Transverse colon (tissue), 4 donors: Measurements from ENCODE around the gene XRCC4. TPM values are rescaled to one million over a fixed set of nuclear protein-coding genes. Genes with fewer than 3 reads are reported as not detected.
"Not testable (repeated sequence)": the region's sequence is repeated elsewhere in the genome, so short reads cannot be mapped to it uniquely, and the experiment has no call there.

ENCODE experiments used
- DNase-seq: peaks from one replicate; pipeline ENCODE4 v3.0.0-alpha.2; 2019
- H3K27ac ChIP-seq, 4 donors: fragments of 200-600 bp; sonication (generic); 2 replicates each; pipeline ENCODE4 v1.5.1; 2016 to 2018; ENCODE audit warnings: inconsistent platforms in 4 of 4
- H3K27me3 ChIP-seq: fragments of 200-600 bp; sonication (generic); 2 replicates; pipeline ENCODE4 v1.5.1; 2017; ENCODE audit warnings: inconsistent platforms
- H3K36me3 ChIP-seq, 4 donors: fragments of 200-600 bp; sonication (generic); 2 replicates each; pipeline ENCODE4 v1.5.1; 2017 to 2019; ENCODE audit warnings: inconsistent platforms in 4 of 4
- H3K4me1 ChIP-seq, 4 donors: fragments of 200-600 bp; sonication (generic); 2 replicates each; pipeline ENCODE4 v1.5.1; 2017 to 2020; ENCODE audit warnings: inconsistent platforms in 4 of 4
- H3K4me3 ChIP-seq, 4 donors: fragments of 200-600 bp; sonication (generic); 1 replicate in 1 of 4; 2 replicates in 3 of 4; pipeline versions ENCODE4 v1.5.1 to v1.6.1; 2017 to 2019; ENCODE audit warnings: inconsistent platforms in 4 of 4
- H3K9me3 ChIP-seq, 2 donors: fragments of 200-600 bp; sonication (generic); 2 replicates each; pipeline ENCODE4 v1.5.1; 2017 to 2019; ENCODE audit warnings: inconsistent platforms in 2 of 2
- EP300 ChIP-seq: sonication (generic); formaldehyde crosslinking; IDR thresholded peaks from one replicate; pipeline ENCODE4 v1.6.1; 2017; ENCODE audit warnings: antibody characterized with exemption, low read depth
- POLR2A ChIP-seq: fragments of 450-650 bp; IDR thresholded peaks from one replicate; pipeline ENCODE4 v1.6.1; 2016; ENCODE audit warnings: antibody characterized with exemption, mild to moderate bottlenecking, moderate library complexity
- POLR2AphosphoS5 ChIP-seq, 3 donors: sonication (generic); formaldehyde crosslinking; IDR thresholded peaks; one replicate each; pipeline ENCODE4 v1.6.1; 2016; ENCODE audit warnings: antibody characterized with exemption in 3 of 3
- WGBS, 2 donors: methylation state at CpG; one replicate each; pipeline ENCODE4 v1.1.5; 2018; ENCODE audit warnings: low coverage in 1 of 2; 5-methylcytosine and 5-hydroxymethylcytosine counted together
- in situ Hi-C, 4 donors: fragments of 200-750 bp; cut with MboI; loops; one replicate each; pipeline versions ENCODE4 v1.15.0 to v1.15.1; 2017; ENCODE audit warnings: low sequenced_read_pairs in 3 of 4, low pct_ligation_motif_present in 1 of 4, low pct_unique_long_range_greater_than_20kb in 1 of 4
- intact Hi-C: fragments of 100-400 bp; cut with DNase I; formaldehyde crosslinking; loops from one replicate; pipeline ENCODE4 v1.15.1; 2023; ENCODE audit warnings: low total_unique reads
- total RNA-seq, 4 donors: library from RNA; depleted of rRNA; stranded (reverse); fragments of >200 nt; gene quantifications; one replicate each; pipeline ENCODE4 v1.1.0, GENCODE V29; 2016
- TF ChIP-seq, protein P1 (sequence below), 5 experiments: fragments of 200-600 bp in 3 of 5; fragments of 450-650 bp in 2 of 5; sonication (generic) in 3 of 5; IDR thresholded peaks; 1 replicate in 2 of 5; 2 replicates in 3 of 5; pipeline ENCODE4 v1.5.1; 2016 to 2017; ENCODE audit warnings: antibody characterized with exemption in 5 of 5, inconsistent platforms in 3 of 5, mild to moderate bottlenecking in 2 of 5, moderate library complexity in 1 of 5

XRCC4 gene
- total RNA-seq, 4 donors from 2014 or later: 0.60 to 8.1 (median 7.3) TPM; not detected in 1

DNA sequence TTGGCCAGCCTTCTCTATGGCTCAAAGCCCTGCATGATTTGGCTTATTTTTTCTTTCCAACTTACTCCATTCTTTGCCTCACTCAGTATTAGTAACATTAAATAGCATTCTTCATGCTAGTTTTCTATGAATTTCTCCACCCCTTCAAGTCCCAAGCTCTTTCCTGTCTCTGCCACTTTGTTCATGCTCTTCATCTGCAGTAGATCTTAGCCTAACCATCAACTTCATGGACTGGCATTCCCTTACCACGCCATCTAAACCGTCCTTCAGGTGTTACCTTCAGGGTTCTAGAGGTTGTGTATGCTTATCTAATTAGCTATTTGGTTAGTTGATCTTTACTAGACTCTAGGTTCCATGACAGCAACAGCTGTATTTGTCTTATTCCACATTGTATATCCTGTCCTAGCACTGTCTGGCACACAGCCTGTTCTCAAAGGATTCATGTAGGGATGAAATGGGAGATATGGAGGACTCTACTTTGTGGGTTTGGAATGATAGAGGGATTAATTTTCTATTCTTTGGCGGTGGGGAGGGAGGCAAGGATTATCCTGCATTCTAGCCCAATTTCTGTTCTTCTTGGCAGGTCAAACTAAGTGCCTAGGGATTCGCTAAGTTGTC lies 26.5 kb upstream of the XRCC4 start:
- intact Hi-C loops: no loop called here
- Histone ChIP-seq H3K4me3 (no peak overlapping the region), H3K27me3 (no peaks in the 10 kb centered on the region), H3K36me3 (peaks cover 0 to 8% (median 0%) of the 10 kb centered on the region in 4 donors), H3K9me3 (no peaks in the 10 kb centered on the region), H3K4me1 (no peaks in the 10 kb centered on the region), H3K27ac (no peak overlapping the region)
- TF ChIP-seq POLR2AphosphoS5 (IDR thresholded peaks at IDR 0.05) (no peak), POLR2A (no peak)
- in situ Hi-C loops: no loop called here
- no peak for DNase-seq
- WGBS, 2 donors: 91 to 100% methylated on average over 3 to 4 of the region's 4 CpGs

DNA sequence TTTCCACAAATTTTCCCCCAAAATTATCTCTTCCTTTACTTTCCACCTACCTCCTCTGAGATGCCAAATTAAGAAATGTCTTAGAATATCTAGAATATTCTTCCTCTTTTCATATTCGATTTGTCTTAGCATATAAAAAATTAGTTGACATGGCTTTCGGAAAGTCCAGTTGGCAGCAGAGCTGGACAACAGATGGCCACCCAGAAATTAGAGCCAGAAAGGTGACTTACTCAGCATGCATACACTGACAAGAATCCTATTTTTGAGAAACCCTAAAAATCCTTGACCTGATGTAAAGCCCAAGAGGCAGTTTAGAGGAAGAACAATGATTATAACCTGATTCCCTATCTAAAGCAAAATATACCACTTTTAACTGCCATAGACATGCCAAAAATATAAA lies 22.2 kb upstream of the XRCC4 start:
- 85 to 100% methylated on average over 2 of the region's 2 CpGs for WGBS, 2 donors
- Histone ChIP-seq H3K9me3 (no peaks in the 10 kb centered on the region), H3K27ac (no peak overlapping the region), H3K4me3 (no peak overlapping the region), H3K36me3 (peaks cover 0 to 10% (median 0%) of the 10 kb centered on the region in 4 donors), H3K27me3 (no peaks in the 10 kb centered on the region), H3K4me1 (peaks cover 0 to 9% (median 0%) of the 10 kb centered on the region in 4 donors)
- intact Hi-C loops: no loop called here
- no peak for DNase-seq
- TF ChIP-seq POLR2A: no peak
- TF ChIP-seq, protein P1, sequence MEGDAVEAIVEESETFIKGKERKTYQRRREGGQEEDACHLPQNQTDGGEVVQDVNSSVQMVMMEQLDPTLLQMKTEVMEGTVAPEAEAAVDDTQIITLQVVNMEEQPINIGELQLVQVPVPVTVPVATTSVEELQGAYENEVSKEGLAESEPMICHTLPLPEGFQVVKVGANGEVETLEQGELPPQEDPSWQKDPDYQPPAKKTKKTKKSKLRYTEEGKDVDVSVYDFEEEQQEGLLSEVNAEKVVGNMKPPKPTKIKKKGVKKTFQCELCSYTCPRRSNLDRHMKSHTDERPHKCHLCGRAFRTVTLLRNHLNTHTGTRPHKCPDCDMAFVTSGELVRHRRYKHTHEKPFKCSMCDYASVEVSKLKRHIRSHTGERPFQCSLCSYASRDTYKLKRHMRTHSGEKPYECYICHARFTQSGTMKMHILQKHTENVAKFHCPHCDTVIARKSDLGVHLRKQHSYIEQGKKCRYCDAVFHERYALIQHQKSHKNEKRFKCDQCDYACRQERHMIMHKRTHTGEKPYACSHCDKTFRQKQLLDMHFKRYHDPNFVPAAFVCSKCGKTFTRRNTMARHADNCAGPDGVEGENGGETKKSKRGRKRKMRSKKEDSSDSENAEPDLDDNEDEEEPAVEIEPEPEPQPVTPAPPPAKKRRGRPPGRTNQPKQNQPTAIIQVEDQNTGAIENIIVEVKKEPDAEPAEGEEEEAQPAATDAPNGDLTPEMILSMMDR (IDR thresholded peaks at IDR 0.05): no peak
- no peak for TF ChIP-seq EP300
- TF ChIP-seq POLR2AphosphoS5 (IDR thresholded peaks at IDR 0.05): no peak
- in situ Hi-C loops: no loop called here

DNA sequence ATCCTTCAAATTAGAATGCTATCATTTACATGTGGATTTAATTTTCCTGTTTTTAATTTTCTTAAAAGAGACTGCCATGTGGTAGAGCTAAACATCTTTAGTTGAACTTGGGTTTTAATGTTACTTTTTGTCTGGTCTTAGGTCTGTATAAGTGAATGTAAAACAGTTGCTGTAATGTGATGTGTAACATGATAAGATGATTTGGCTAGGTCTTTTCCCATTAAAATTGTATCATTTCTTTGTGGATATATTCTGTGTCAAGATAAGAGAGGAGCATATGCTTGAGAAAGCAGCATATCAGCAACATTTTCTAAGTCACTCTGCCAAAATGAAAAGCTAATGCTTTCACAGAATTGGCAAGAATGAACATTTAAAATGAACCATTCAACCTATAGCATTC lies 18.6 kb upstream of the XRCC4 start:
- Histone ChIP-seq H3K9me3 (no peaks in the 10 kb centered on the region), H3K36me3 (peaks cover 0 to 9% (median 0%) of the 10 kb centered on the region in 4 donors), H3K4me3 (no peak overlapping the region), H3K27ac (no peak overlapping the region), H3K27me3 (no peaks in the 10 kb centered on the region), H3K4me1 (peaks cover 0 to 9% (median 0%) of the 10 kb centered on the region in 4 donors)
- in situ Hi-C loops (no loop called here), intact Hi-C loops (no loop called here)
- DNase-seq: no peak
- no peak for TF ChIP-seq EP300
- TF ChIP-seq, protein P1 (IDR thresholded peaks at IDR 0.05): no peak
- no peak for TF ChIP-seq POLR2AphosphoS5 (IDR thresholded peaks at IDR 0.05)

DNA sequence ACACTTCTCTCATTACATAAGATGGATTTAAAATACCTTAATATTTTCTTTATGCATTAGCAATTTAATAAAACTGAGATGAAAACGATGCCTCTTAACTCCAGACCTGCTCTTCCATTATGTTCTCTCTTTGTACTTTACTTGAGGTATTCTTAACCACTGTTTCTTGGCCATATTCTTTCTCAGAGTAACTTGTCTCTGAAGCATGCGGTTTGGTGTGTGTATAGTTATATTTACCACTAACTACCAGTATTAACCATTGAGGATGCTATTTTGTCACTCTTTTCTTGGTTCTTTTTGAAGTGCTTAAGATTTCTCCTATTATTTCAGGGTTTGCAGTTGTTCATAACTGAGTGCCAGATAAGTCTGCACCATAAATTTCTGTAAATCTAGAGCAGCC lies 18.0 kb upstream of the XRCC4 start:
- no peak overlapping the region for H3K4me3 ChIP-seq
- H3K27ac ChIP-seq: no peak overlapping the region
- DNase-seq: no peak
- 78 to 79% methylated on average over 2 of the region's 2 CpGs for WGBS, 2 donors
- intact Hi-C loops: no loop called here
- H3K27me3 ChIP-seq: no peaks in the 10 kb centered on the region
- H3K36me3 ChIP-seq: peaks cover 0 to 9% (median 0%) of the 10 kb centered on the region in 4 donors
- TF ChIP-seq EP300: no peak
- no peaks in the 10 kb centered on the region for H3K9me3 ChIP-seq
- in situ Hi-C loops: no loop called here
- H3K4me1 ChIP-seq: peaks cover 0 to 9% (median 0%) of the 10 kb centered on the region in 4 donors

DNA sequence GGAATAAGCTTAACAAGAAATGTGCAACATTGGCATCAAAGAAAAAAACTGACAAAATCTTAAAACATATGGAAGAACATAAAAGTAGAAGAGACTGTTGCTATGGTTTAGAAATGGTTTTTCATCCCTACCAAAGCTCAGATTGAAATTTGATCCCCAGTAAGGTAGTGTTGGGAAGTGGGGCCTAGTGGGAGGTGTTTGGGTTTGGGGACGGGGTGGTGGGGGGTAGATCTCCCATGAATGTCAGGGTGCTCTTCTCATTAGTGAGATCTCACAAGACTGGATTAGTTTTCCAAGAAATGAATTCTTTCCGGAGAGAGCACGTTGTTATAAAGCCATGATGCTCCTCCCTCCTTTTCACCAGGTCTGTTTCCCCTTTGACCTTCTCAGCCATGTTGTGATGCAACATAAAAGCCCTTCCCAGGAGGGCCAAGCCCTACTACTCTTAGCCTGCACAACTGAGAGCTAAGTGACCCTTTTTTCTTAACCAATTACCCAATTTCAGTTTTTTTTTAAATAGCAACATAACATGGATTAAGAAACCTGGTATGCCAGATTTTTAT lies 10.7 kb upstream of the XRCC4 start:
- Histone ChIP-seq H3K4me1 (peaks cover 0 to 17% (median 0%) of the 10 kb centered on the region in 4 donors), H3K4me3 (no peak overlapping the region), H3K36me3 (no peaks in the 10 kb centered on the region), H3K27ac (no peak overlapping the region), H3K9me3 (no peaks in the 10 kb centered on the region), H3K27me3 (no peaks in the 10 kb centered on the region)
- intact Hi-C loops (no loop called here), in situ Hi-C loops (no loop called here)
- no peak for DNase-seq
- TF ChIP-seq, protein P1 (IDR thresholded peaks at IDR 0.05): no peak
- no peak for TF ChIP-seq POLR2A
- TF ChIP-seq EP300: no peak
- no peak for TF ChIP-seq POLR2AphosphoS5 (IDR thresholded peaks at IDR 0.05)
- 94 to 100% methylated on average over 2 to 3 of the region's 3 CpGs for WGBS, 2 donors

DNA sequence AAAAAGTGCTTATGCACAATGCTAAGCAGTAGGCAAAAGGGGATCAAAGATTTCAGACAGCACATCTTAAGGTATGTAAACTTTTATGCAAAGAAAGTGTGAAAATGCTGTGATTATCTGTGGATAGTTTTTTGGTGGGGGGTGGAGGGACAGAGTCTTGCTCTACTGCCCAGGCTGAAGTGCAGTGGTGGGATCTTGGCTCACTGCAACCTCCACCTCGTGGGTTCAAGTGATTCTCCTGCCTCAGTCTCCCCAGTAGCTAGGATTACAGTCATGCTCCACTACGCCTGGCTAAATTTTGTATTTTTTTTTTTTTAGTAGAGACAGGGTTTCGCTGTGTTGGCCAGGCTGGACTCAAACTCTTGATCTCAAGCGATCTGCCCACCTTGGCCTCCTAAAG lies 10.0 kb upstream of the XRCC4 start:
- intact Hi-C loops, DNase-seq, in situ Hi-C loops, H3K9me3 ChIP-seq, H3K27me3 ChIP-seq, H3K4me3 ChIP-seq, H3K36me3 ChIP-seq, H3K27ac ChIP-seq: not testable (repeated sequence)
- whole genome bisulfite sequencing, 2 donors: 76 to 92% methylated on average over 4 of the region's 4 CpGs
- peaks cover 0 to 17% (median 2%) of the 10 kb centered on the region in 4 donors for H3K4me1 ChIP-seq
